Measurements from ENCODE around the gene WDR59.

Gene WDR59

DNA sequence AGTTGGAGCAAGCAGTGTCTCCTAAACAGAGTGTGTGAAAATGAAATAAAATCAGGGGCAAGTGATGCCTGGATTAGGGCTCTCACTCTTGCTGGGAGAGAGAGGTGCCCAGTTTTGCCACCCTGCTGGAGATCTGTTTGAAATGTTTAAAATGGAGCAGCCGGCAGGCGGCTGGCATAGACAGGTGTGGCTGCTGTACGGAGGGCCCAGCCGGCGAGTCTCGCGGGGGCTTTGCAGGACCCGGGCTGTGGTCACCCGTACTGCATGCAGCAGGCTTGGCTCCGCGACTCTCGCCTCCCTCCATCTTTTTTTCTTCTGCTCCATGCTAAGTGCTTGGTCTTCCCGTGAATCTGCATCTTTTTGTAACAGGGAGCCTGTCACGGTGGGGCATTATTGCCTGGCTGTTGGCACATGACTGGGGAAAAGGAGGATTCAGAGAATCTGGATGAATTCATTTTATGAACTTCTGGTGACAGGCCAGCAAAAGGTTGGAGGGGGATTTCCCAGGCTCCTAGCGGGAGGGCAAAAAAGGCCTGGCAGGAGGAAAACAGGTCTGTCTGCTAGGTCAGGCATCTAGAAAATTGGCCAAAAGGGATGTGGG is 15.7 kb upstream of the WDR59 start:
- Histone ChIP-seq H4K20me1 (ENCODE audit: insufficient read depth, low read length) (no peaks in the 10 kb centered on the region), H3F3A (ENCODE audit: insufficient read depth, low read length) (no peaks in the 10 kb centered on the region), H3K4me2 (ENCODE audit: low read depth, low read length) (no peak overlapping the region), H3K36me3 (replicated peaks; ENCODE audit: insufficient read depth, low read length) (no peaks in the 10 kb centered on the region), H3K27ac (ENCODE audit: low read length) (no peak overlapping the region), H3K4me1 (ENCODE audit: low read length) (no peaks in the 10 kb centered on the region), H3K79me2 (ENCODE audit: low read length) (no peaks in the 10 kb centered on the region), H3K9ac (ENCODE audit: low read length) (no peak overlapping the region), H3K9me2 (replicated peaks; ENCODE audit: insufficient read depth, low read length) (no peaks in the 10 kb centered on the region), H3K4me3 (ENCODE audit: low read length) (no peak overlapping the region), H2AFZ (ENCODE audit: low read length) (no peak overlapping the region), H3K9me3 (replicated peaks; ENCODE audit: insufficient read depth, low read length) (no peaks in the 10 kb centered on the region), H3K27me3 (replicated peaks; ENCODE audit: insufficient read depth, low read length) (no peaks in the 10 kb centered on the region)
- no peak for TF ChIP-seq EZH2phosphoT487 (IDR thresholded peaks at IDR 0.05; ENCODE audit: low read length)
- TF ChIP-seq, protein P1, sequence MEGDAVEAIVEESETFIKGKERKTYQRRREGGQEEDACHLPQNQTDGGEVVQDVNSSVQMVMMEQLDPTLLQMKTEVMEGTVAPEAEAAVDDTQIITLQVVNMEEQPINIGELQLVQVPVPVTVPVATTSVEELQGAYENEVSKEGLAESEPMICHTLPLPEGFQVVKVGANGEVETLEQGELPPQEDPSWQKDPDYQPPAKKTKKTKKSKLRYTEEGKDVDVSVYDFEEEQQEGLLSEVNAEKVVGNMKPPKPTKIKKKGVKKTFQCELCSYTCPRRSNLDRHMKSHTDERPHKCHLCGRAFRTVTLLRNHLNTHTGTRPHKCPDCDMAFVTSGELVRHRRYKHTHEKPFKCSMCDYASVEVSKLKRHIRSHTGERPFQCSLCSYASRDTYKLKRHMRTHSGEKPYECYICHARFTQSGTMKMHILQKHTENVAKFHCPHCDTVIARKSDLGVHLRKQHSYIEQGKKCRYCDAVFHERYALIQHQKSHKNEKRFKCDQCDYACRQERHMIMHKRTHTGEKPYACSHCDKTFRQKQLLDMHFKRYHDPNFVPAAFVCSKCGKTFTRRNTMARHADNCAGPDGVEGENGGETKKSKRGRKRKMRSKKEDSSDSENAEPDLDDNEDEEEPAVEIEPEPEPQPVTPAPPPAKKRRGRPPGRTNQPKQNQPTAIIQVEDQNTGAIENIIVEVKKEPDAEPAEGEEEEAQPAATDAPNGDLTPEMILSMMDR (IDR thresholded peaks at IDR 0.05; ENCODE audit: low read length) = no peak
- TF ChIP-seq EZH2 (optimal IDR thresholded peaks at IDR 0.05; ENCODE audit: low read depth, low read length) = no peak
- DNase-seq = no peak

DNA sequence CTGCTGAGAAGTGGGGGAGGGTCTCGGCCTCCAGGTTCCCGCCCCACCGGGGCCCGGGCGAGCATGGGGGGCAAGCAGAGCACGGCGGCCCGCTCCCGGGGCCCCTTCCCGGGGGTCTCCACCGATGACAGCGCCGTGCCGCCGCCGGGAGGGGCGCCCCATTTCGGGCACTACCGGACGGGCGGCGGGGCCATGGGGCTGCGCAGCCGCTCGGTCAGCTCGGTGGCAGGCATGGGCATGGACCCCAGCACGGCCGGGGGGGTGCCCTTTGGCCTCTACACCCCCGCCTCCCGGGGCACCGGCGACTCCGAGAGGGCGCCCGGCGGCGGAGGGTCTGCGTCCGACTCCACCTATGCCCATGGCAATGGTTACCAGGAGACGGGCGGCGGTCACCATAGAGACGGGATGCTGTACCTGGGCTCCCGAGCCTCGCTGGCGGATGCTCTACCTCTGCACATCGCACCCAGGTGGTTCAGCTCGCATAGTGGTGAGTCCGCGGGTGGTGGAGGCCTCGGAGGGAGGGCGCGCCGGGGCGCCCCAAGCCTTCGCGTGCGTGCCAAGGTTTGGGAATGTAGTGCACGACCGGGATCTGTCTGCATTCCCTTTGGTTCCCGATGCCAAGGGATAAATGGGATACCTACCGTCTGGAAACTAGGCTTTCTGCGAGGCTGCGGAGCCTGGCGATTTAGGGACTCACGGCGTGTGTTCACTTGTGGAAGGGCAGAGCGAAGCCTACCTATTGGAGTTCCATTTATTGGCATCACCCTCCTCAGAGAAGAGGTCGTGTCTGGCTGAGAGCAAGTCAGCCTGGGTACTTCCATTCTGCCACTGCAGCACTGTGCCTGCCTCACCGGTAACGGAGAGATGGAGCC is 14.9 kb upstream of the WDR59 start:
- H3K9me2 ChIP-seq (replicated peaks; ENCODE audit: insufficient read depth, low read length) = no peaks in the 10 kb centered on the region
- H3K27ac ChIP-seq (ENCODE audit: low read length) = no peak overlapping the region
- H2AFZ ChIP-seq (ENCODE audit: low read length) = peak overlapping the region; percentile 61; the same call in 1 of the 2 replicates
- TF ChIP-seq, protein P1 (IDR thresholded peaks at IDR 0.05; ENCODE audit: low read length) = no peak
- TF ChIP-seq EZH2phosphoT487 (IDR thresholded peaks at IDR 0.05; ENCODE audit: low read length) = no peak
- no peak for TF ChIP-seq EZH2 (optimal IDR thresholded peaks at IDR 0.05; ENCODE audit: low read depth, low read length)
- H3K4me1 ChIP-seq (ENCODE audit: low read length) = no peaks in the 10 kb centered on the region
- DNase-seq = no peak
- peak overlapping the region; percentile 59 for H3K4me2 ChIP-seq (ENCODE audit: low read depth, low read length)
- H3K9ac ChIP-seq (ENCODE audit: low read length) = peak overlapping the region; percentile 21; the same call in 1 of the 2 replicates
- H3K27me3 ChIP-seq (replicated peaks; ENCODE audit: insufficient read depth, low read length) = no peaks in the 10 kb centered on the region
- H3F3A ChIP-seq (ENCODE audit: insufficient read depth, low read length) = no peaks in the 10 kb centered on the region
- H3K36me3 ChIP-seq (replicated peaks; ENCODE audit: insufficient read depth, low read length) = no peaks in the 10 kb centered on the region
- H3K4me3 ChIP-seq (ENCODE audit: low read length) = peak overlapping the region; percentile 53
- no peaks in the 10 kb centered on the region for H3K79me2 ChIP-seq (ENCODE audit: low read length)
- H4K20me1 ChIP-seq (ENCODE audit: insufficient read depth, low read length) = no peaks in the 10 kb centered on the region
- no peaks in the 10 kb centered on the region for H3K9me3 ChIP-seq (replicated peaks; ENCODE audit: insufficient read depth, low read length)

DNA sequence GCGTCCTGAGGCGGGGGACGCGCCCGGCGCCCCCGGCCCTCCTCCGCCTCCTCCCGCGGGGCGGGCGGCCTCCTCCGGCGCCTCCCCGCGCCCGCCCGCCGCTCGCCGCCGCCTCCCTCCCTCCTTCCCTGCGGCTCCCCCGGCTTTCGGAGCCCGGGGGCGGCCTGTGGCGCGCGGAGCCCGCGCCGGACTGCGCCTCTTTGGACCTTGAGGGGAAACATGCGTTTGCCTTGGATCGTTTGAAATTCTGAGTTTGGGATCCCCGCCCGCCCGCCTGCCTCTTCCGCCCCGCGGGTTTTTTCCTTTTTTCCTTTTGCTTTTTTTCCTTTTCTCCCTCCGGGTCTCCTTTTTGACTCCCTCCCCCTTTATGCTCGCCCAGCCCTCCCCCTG is 14.3 kb upstream of the WDR59 start:
- Histone ChIP-seq H3K36me3 (replicated peaks; ENCODE audit: insufficient read depth, low read length) (no peaks in the 10 kb centered on the region), H3K4me3 (ENCODE audit: low read length) (peak overlapping the region; percentile 53), H3F3A (ENCODE audit: insufficient read depth, low read length) (no peaks in the 10 kb centered on the region), H3K9me2 (replicated peaks; ENCODE audit: insufficient read depth, low read length) (no peaks in the 10 kb centered on the region), H3K79me2 (ENCODE audit: low read length) (no peaks in the 10 kb centered on the region), H3K9ac (ENCODE audit: low read length) (peak overlapping the region; percentile 21; the same call in 1 of the 2 replicates), H3K4me2 (ENCODE audit: low read depth, low read length) (peak overlapping the region; percentile 59), H3K27ac (ENCODE audit: low read length) (no peak overlapping the region), H3K27me3 (replicated peaks; ENCODE audit: insufficient read depth, low read length) (no peaks in the 10 kb centered on the region), H4K20me1 (ENCODE audit: insufficient read depth, low read length) (no peaks in the 10 kb centered on the region), H2AFZ (ENCODE audit: low read length) (peak overlapping the region; percentile 61; the same call in 1 of the 2 replicates), H3K4me1 (ENCODE audit: low read length) (no peaks in the 10 kb centered on the region), H3K9me3 (replicated peaks; ENCODE audit: insufficient read depth, low read length) (no peaks in the 10 kb centered on the region)
- DNase-seq = no peak
- TF ChIP-seq EZH2phosphoT487 (IDR thresholded peaks at IDR 0.05; ENCODE audit: low read length) = no peak
- TF ChIP-seq, protein P1 (IDR thresholded peaks at IDR 0.05; ENCODE audit: low read length) = no peak
- no peak for TF ChIP-seq EZH2 (optimal IDR thresholded peaks at IDR 0.05; ENCODE audit: low read depth, low read length)
